ENCODE data around the gene THBS2. TPM values are rescaled to one million over a fixed set of nuclear protein-coding genes. Genes with fewer than 3 reads are reported as not detected.

THBS2 gene
- total RNA-seq, 1 donor from 2014 or later = 0.23 TPM

DNA sequence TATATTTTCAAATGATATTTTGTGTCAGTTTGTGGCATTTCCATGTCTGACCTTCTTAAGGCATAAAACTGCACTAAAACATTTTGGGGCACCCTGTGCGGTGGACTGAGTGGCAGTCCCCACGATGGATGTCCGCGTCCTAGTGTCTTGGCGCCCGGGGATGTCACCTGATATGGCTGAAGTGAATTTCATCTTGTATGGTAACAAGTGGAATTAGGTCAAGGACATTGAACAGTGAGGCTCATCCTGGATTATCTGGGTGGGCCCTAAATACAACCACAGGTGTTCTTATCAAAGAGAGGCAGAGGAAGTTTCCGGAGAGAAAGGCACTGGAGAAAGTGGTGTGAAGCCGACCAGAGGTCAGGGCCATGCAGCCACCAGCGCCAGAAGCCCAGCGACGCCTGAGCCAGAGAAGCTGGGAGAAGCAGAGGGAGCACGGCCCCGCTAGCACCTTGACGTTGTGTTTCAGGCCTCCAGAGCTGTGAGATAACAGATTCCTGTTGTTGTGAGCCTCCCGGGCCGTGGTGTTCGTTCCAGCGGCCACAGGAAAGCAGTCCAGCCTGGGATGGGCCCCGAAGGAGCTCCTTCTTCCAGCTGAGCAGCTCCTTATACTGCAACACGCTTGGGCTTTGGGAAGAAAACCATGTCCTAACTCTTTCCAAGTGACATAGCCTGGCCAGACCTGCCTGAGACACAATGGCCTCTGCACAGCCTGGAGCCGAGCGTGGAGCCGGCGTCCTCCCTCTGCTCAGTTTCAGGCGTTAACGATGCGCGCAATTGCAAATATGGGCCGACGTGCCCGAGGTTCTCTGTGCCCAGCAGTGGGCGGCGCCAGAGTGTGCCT lies 22.5 kb downstream of the THBS2 start:
- no peak overlapping the region for H3K4me3 Mint-ChIP-seq (ENCODE audit: unreplicated experiment)
- no peak overlapping the region for H3K27ac Mint-ChIP-seq (ENCODE audit: unreplicated experiment)
- DNase-seq (ENCODE audit: low spot score) = no peak
- H3K27me3 Mint-ChIP-seq (ENCODE audit: unreplicated experiment) = peaks cover 11% of the 10 kb centered on the region
- H3K4me1 Mint-ChIP-seq (ENCODE audit: unreplicated experiment) = peaks cover 6% of the 10 kb centered on the region
- TF ChIP-seq, protein P1, sequence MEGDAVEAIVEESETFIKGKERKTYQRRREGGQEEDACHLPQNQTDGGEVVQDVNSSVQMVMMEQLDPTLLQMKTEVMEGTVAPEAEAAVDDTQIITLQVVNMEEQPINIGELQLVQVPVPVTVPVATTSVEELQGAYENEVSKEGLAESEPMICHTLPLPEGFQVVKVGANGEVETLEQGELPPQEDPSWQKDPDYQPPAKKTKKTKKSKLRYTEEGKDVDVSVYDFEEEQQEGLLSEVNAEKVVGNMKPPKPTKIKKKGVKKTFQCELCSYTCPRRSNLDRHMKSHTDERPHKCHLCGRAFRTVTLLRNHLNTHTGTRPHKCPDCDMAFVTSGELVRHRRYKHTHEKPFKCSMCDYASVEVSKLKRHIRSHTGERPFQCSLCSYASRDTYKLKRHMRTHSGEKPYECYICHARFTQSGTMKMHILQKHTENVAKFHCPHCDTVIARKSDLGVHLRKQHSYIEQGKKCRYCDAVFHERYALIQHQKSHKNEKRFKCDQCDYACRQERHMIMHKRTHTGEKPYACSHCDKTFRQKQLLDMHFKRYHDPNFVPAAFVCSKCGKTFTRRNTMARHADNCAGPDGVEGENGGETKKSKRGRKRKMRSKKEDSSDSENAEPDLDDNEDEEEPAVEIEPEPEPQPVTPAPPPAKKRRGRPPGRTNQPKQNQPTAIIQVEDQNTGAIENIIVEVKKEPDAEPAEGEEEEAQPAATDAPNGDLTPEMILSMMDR (IDR thresholded peaks at IDR 0.05; ENCODE audit: unreplicated experiment) = no peak
- H3K9me3 Mint-ChIP-seq (ENCODE audit: unreplicated experiment) = peaks cover 5% of the 10 kb centered on the region
- H3K36me3 Mint-ChIP-seq (ENCODE audit: low read depth, unreplicated experiment) = peaks cover 14% of the 10 kb centered on the region

DNA sequence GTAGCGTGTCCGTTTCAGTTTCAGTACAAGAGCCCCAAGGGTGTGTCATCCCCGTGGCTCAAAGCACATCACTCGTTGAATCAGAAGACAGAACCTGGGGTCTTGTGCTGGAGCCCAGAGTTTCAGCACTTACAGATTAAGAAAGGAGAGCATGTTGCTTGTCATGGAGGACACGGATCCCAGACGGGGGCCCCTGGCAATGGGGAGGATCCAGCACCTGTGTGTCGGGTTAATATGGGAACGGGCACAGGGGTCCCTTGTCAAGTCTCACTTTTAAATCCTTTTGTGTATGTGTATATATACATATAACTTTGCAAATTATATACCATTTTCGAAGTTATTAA lies 23.4 kb downstream of the THBS2 start:
- Mint-ChIP-seq H3K4me3 (ENCODE audit: unreplicated experiment) (no peak overlapping the region), H3K27me3 (ENCODE audit: unreplicated experiment) (peaks cover 11% of the 10 kb centered on the region), H3K27ac (ENCODE audit: unreplicated experiment) (no peak overlapping the region), H3K9me3 (ENCODE audit: unreplicated experiment) (peaks cover 5% of the 10 kb centered on the region), H3K4me1 (ENCODE audit: unreplicated experiment) (peaks cover 6% of the 10 kb centered on the region), H3K36me3 (ENCODE audit: low read depth, unreplicated experiment) (peaks cover 14% of the 10 kb centered on the region)
- no peak for DNase-seq (ENCODE audit: low spot score)
- TF ChIP-seq, protein P1 (IDR thresholded peaks at IDR 0.05; ENCODE audit: unreplicated experiment) = no peak

DNA sequence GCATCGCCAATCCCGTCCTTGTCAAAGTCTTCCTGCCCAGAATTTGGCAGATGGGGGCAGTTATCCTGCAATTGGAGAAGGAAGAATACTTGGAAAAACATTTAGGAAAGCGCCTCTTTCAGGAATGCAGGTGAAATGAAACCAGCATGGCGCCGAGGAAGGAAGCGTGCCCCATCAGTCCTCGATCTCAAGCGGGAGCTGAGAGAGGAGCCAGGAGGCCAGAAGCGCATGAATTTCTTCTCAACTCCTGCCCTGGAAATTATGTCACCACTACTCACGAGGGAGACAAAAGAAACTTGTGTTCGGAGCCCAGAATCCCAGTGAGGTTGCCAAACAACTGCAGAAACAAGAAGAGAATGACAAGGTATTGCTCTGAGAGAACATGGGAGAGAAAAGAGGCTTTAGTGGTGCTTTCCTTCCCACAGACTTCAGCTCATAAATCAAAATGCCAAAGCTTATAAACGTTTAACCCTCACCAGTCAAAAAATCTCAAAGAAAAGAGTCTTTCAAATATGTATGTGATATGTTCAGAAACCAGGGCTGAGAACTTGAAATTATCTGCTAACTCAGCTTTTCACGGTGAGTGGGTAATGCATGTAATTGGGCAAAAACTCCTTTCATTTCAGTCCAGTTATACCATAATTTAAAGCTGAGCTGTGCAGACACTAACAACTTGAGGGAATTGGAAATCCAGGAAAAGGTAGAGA lies 23.9 kb downstream of the THBS2 start:
- no peak overlapping the region for H3K4me3 Mint-ChIP-seq (ENCODE audit: unreplicated experiment)
- no peak for DNase-seq (ENCODE audit: low spot score)
- H3K36me3 Mint-ChIP-seq (ENCODE audit: low read depth, unreplicated experiment) = peaks cover 15% of the 10 kb centered on the region
- H3K27ac Mint-ChIP-seq (ENCODE audit: unreplicated experiment) = no peak overlapping the region
- H3K27me3 Mint-ChIP-seq (ENCODE audit: unreplicated experiment) = peaks cover 12% of the 10 kb centered on the region
- H3K4me1 Mint-ChIP-seq (ENCODE audit: unreplicated experiment) = peaks cover 6% of the 10 kb centered on the region
- H3K9me3 Mint-ChIP-seq (ENCODE audit: unreplicated experiment) = peaks cover 5% of the 10 kb centered on the region
- TF ChIP-seq, protein P1 (IDR thresholded peaks at IDR 0.05; ENCODE audit: unreplicated experiment) = no peak

DNA sequence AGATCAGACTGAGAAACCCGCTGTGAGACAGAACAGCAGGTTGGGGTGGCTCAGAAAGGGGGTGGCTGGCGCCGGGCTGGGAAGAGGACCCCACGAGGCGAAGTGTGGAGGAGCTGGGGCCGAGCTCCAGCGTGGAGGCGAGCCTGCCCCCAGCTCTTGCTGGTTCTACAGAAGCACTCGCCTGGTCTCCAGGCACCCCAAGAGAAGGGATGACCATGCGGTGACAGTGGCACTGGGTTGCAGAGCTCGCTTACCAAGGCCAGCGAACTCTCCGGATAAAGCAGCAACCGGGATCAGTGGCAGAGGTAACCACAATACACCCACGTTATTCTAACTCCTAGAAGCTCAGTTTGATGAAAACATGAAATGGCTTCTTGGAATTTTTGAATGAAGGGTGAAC lies 26.5 kb downstream of the THBS2 start:
- no peak overlapping the region for H3K27ac Mint-ChIP-seq (ENCODE audit: unreplicated experiment)
- no peak for DNase-seq (ENCODE audit: low spot score)
- H3K9me3 Mint-ChIP-seq (ENCODE audit: unreplicated experiment) = no peaks in the 10 kb centered on the region
- H3K4me1 Mint-ChIP-seq (ENCODE audit: unreplicated experiment) = no peaks in the 10 kb centered on the region
- H3K27me3 Mint-ChIP-seq (ENCODE audit: unreplicated experiment) = peaks cover 8% of the 10 kb centered on the region
- TF ChIP-seq, protein P1 (IDR thresholded peaks at IDR 0.05; ENCODE audit: unreplicated experiment) = no peak
- no peak overlapping the region for H3K4me3 Mint-ChIP-seq (ENCODE audit: unreplicated experiment)
- H3K36me3 Mint-ChIP-seq (ENCODE audit: low read depth, unreplicated experiment) = peaks cover 4% of the 10 kb centered on the region

DNA sequence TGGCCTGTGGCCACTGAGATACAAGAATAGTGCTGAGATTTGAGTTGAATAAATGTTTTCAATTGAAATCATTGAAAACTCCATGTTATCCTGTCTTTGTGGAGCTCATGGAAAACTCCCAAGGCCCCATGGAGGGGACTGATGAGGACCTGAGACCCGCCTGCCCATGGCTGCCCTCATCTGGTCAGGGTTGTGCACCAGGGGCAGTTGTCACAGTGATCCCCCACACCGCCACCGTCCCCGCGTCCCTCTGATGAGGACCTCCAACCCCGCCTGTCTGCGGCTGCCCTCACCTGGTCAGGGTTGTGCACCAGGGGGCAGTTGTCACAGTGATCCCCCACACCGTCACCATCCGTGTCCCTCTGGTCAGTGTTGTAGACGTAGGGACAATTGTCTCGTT lies 27.8 kb downstream of the THBS2 start:
- no peak overlapping the region for H3K4me3 Mint-ChIP-seq (ENCODE audit: unreplicated experiment)
- H3K27ac Mint-ChIP-seq (ENCODE audit: unreplicated experiment) = no peak overlapping the region
- no peaks in the 10 kb centered on the region for H3K9me3 Mint-ChIP-seq (ENCODE audit: unreplicated experiment)
- no peak for DNase-seq (ENCODE audit: low spot score)
- peaks cover 4% of the 10 kb centered on the region for H3K36me3 Mint-ChIP-seq (ENCODE audit: low read depth, unreplicated experiment)
- no peaks in the 10 kb centered on the region for H3K4me1 Mint-ChIP-seq (ENCODE audit: unreplicated experiment)
- TF ChIP-seq, protein P1 (IDR thresholded peaks at IDR 0.05; ENCODE audit: unreplicated experiment) = no peak
- peaks cover 6% of the 10 kb centered on the region for H3K27me3 Mint-ChIP-seq (ENCODE audit: unreplicated experiment)

All from endothelial cell (in vitro differentiated cells).